ENCODE results near the gene IVL.

DNA sequence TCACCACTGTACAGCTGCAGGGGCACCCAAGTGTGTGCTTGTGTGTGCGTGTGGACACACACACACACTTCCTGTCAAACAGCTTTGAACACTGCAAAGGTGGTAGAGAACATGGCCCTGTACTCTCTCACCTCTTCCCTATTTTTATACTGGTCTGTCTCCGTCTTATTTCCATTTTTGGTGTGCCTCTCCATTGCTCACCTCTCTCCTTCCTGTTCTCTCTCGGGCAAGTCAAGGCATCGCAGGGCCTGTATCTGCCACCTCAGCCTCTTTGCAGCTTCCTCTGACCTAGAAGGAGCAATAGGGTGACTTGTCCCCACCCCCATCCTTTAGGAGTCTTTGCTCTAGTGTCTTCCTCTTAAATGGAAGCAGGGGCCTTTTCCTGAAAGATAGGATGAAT lies 28.0 kb upstream of the IVL start:
- no peak for TF ChIP-seq POLR2A (IDR thresholded peaks at IDR 0.05)
- TF ChIP-seq, protein P1, sequence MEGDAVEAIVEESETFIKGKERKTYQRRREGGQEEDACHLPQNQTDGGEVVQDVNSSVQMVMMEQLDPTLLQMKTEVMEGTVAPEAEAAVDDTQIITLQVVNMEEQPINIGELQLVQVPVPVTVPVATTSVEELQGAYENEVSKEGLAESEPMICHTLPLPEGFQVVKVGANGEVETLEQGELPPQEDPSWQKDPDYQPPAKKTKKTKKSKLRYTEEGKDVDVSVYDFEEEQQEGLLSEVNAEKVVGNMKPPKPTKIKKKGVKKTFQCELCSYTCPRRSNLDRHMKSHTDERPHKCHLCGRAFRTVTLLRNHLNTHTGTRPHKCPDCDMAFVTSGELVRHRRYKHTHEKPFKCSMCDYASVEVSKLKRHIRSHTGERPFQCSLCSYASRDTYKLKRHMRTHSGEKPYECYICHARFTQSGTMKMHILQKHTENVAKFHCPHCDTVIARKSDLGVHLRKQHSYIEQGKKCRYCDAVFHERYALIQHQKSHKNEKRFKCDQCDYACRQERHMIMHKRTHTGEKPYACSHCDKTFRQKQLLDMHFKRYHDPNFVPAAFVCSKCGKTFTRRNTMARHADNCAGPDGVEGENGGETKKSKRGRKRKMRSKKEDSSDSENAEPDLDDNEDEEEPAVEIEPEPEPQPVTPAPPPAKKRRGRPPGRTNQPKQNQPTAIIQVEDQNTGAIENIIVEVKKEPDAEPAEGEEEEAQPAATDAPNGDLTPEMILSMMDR (IDR thresholded peaks at IDR 0.05): no peak
- TF ChIP-seq POLR2AphosphoS5 (IDR thresholded peaks at IDR 0.05; ENCODE audit: insufficient read depth in 1 of 2, low read depth in 1 of 2): no peak

All from vagina (tissue), 2 donors.